Endodermal cell (in vitro differentiated cells): ENCODE data around the gene CORIN. TPM values are rescaled to one million over a fixed set of nuclear protein-coding genes. Genes with fewer than 3 reads are reported as not detected.

Experiments
- DNase-seq: peaks from one replicate; pipeline ENCODE4 v3.0.0-alpha.2; 2017
- H3K27ac ChIP-seq: 2 replicates; pipeline ENCODE4 v1.5.1; 2013; ENCODE audit warnings: mild to moderate bottlenecking, low read depth, low read length, moderate library complexity
- H3K27me3 ChIP-seq: 2 replicates; pipeline ENCODE4 v1.6.1; 2013; ENCODE audit warnings: mild to moderate bottlenecking, low read length, moderate library complexity; ENCODE audit not compliant: insufficient read depth, control insufficient read depth, poor library complexity, severe bottlenecking
- H3K36me3 ChIP-seq: 2 replicates; pipeline ENCODE4 v1.7.0; 2013; ENCODE audit warnings: mild to moderate bottlenecking, low read length, moderate library complexity; ENCODE audit not compliant: control insufficient read depth, insufficient read depth
- H3K4me1 ChIP-seq: one replicate; pipeline ENCODE4 v1.7.0; 2013; ENCODE audit warnings: low read length; ENCODE audit not compliant: control insufficient read depth, insufficient read depth
- H3K4me3 ChIP-seq: 2 replicates; pipeline ENCODE4 v1.5.1; 2013; ENCODE audit warnings: mild to moderate bottlenecking, low read length, moderate library complexity
- H3K9ac ChIP-seq: 2 replicates; pipeline ENCODE4 v1.6.1; 2013; ENCODE audit warnings: mild to moderate bottlenecking, low read length, moderate library complexity; ENCODE audit not compliant: poor library complexity, severe bottlenecking; ENCODE audit errors: extremely low read depth
- H3K9me3 ChIP-seq: 2 replicates; pipeline ENCODE4 v1.6.1; 2013; ENCODE audit warnings: mild to moderate bottlenecking, low read length, moderate library complexity; ENCODE audit not compliant: control insufficient read depth
- H3K27ac Mint-ChIP-seq: 2 replicates; pipeline ENCODE4 v1.8.0; 2020; ENCODE audit warnings: mixed read lengths
- H3K27me3 Mint-ChIP-seq: 2 replicates; pipeline ENCODE4 v1.8.0; 2021; ENCODE audit warnings: mild to moderate bottlenecking, mixed read lengths; ENCODE audit not compliant: insufficient read depth
- H3K36me3 Mint-ChIP-seq: 2 replicates; pipeline ENCODE4 v1.8.0; 2020; ENCODE audit warnings: low read depth, mixed read lengths
- H3K4me1 Mint-ChIP-seq: 2 replicates; pipeline ENCODE4 v1.8.0; 2020; ENCODE audit warnings: mixed read lengths
- H3K4me3 Mint-ChIP-seq: 2 replicates; pipeline ENCODE4 v1.8.0; 2020; ENCODE audit warnings: mild to moderate bottlenecking, moderate library complexity, mixed read lengths
- H3K9me3 Mint-ChIP-seq: 2 replicates; pipeline ENCODE4 v1.8.0; 2020; ENCODE audit warnings: mild to moderate bottlenecking, mixed read lengths
- WGBS, 2 experiments: methylation state at CpG; one replicate each; pipeline versions ENCODE4 v1.1.5 to v1.1.7; 2013; ENCODE audit warnings: missing lambda C conversion rate in 2 of 2, mixed read lengths in 1 of 2; ENCODE audit not compliant: insufficient coverage in 1 of 2, insufficient read length in 1 of 2; 5-methylcytosine and 5-hydroxymethylcytosine counted together
- total RNA-seq, 2 donors: library from RNA; stranded (reverse); fragmentation: NEBNext Ultra II Directional in 1 of 2; extraction: Animal tissue kit (Norgen Biotek cat#: 25700) in 1 of 2; gene quantifications; 2 replicates in 1 of 2; 3 replicates in 1 of 2; pipeline ENCODE4 v1.2.1, GENCODE V29; 2021
- TF ChIP-seq, protein P1 (sequence below): fragments of 200-600 bp; sonication (generic); conservative IDR thresholded peaks from 2 replicates; pipeline ENCODE4 v1.5.0; 2021; ENCODE audit warnings: antibody characterized with exemption, mild to moderate bottlenecking

The CORIN gene
- total RNA-seq, 2 donors from 2014 or later = 0.53 TPM; not detected in 1

DNA sequence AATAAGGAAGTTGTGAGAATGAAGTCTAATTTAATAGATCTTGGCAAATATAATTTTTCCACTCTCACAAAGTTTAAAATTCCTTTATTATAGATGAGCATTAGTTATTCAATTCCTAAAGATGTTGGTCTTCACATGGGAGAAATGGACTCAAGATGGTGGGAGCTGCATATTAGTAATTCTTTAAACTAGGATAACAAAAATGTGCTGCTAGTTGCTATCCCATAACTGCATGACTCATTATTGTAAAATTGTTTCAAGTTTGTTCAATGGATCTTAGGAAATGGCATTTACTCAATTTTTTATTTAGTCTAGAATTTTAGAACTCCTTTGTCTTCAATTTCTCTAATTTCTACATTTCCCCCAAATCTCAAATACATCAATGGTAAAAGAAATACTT is 197.0 kb downstream of the CORIN start:
- H3K4me3 Mint-ChIP-seq = no peak overlapping the region
- TF ChIP-seq, protein P1, sequence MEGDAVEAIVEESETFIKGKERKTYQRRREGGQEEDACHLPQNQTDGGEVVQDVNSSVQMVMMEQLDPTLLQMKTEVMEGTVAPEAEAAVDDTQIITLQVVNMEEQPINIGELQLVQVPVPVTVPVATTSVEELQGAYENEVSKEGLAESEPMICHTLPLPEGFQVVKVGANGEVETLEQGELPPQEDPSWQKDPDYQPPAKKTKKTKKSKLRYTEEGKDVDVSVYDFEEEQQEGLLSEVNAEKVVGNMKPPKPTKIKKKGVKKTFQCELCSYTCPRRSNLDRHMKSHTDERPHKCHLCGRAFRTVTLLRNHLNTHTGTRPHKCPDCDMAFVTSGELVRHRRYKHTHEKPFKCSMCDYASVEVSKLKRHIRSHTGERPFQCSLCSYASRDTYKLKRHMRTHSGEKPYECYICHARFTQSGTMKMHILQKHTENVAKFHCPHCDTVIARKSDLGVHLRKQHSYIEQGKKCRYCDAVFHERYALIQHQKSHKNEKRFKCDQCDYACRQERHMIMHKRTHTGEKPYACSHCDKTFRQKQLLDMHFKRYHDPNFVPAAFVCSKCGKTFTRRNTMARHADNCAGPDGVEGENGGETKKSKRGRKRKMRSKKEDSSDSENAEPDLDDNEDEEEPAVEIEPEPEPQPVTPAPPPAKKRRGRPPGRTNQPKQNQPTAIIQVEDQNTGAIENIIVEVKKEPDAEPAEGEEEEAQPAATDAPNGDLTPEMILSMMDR = no peak
- Histone ChIP-seq H3K36me3 (no peaks in the 10 kb centered on the region), H3K27me3 (no peaks in the 10 kb centered on the region), H3K4me3 (no peak overlapping the region), H3K9ac (no peak overlapping the region), H3K27ac (no peak overlapping the region), H3K4me1 (no peaks in the 10 kb centered on the region), H3K9me3 (peaks cover 10% of the 10 kb centered on the region)
- no peak for DNase-seq
- no peak overlapping the region for H3K27ac Mint-ChIP-seq
- H3K27me3 Mint-ChIP-seq = no peaks in the 10 kb centered on the region
- no peaks in the 10 kb centered on the region for H3K4me1 Mint-ChIP-seq
- peaks cover 29% of the 10 kb centered on the region for H3K9me3 Mint-ChIP-seq
- no peaks in the 10 kb centered on the region for H3K36me3 Mint-ChIP-seq

DNA sequence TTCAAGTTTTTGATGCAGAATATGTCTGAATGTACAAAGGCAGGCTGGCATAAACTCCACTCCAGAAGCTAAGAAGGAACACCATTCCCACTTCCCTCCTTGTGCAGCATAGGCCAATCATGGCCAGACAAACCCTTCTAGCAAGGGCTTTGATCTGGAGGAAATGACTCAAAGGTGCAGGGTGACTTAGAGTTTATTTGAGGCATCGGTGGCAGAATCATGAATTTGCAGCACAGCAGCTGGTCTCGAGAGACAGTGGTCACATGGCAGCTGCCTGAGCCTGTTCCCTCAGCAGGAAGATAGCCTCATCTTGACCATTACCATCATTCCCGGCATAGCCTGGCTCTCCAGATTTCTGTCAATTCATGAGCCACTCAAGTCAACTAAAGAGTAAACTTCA is 198.3 kb downstream of the CORIN start:
- Histone ChIP-seq H3K9me3 (peaks cover 10% of the 10 kb centered on the region), H3K36me3 (no peaks in the 10 kb centered on the region), H3K9ac (no peak overlapping the region), H3K4me1 (no peaks in the 10 kb centered on the region), H3K27me3 (no peaks in the 10 kb centered on the region), H3K27ac (no peak overlapping the region), H3K4me3 (no peak overlapping the region)
- Mint-ChIP-seq H3K36me3 (no peaks in the 10 kb centered on the region), H3K4me1 (no peaks in the 10 kb centered on the region), H3K9me3 (peaks cover 31% of the 10 kb centered on the region), H3K4me3 (no peak overlapping the region), H3K27ac (no peak overlapping the region), H3K27me3 (no peaks in the 10 kb centered on the region)
- 96 to 100% methylated on average over 2 to 3 of the region's 3 CpGs for WGBS, 2 experiments
- no peak for DNase-seq
- TF ChIP-seq, protein P1 = no peak

DNA sequence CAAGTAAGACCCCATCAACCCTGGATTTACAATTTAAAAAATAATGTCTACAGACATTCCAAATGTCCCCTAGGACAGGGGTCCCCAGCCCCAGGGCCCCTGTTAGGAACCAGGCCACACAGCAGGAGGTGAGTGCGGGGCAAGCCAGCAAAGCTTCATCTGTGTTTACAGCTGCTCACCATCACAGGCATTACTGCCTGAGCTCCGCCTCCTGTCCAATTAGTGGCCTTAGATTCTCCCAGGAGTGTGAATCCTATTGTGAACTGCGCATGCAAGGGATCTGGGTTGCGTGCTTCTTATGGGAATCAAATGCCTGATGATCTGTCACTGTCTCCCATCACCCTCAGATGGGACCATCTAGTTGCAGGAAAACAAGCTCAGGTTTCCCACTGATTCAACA is 206.7 kb downstream of the CORIN start:
- Histone ChIP-seq H3K4me1 (no peaks in the 10 kb centered on the region), H3K27ac (no peak overlapping the region), H3K9ac (no peak overlapping the region), H3K4me3 (no peak overlapping the region), H3K27me3 (no peaks in the 10 kb centered on the region), H3K9me3 (no peaks in the 10 kb centered on the region), H3K36me3 (no peaks in the 10 kb centered on the region)
- Mint-ChIP-seq H3K36me3 (no peaks in the 10 kb centered on the region), H3K9me3 (peaks cover 4% of the 10 kb centered on the region), H3K27me3 (no peaks in the 10 kb centered on the region), H3K4me1 (no peaks in the 10 kb centered on the region), H3K4me3 (no peak overlapping the region), H3K27ac (no peak overlapping the region)
- TF ChIP-seq, protein P1 = no peak
- no peak for DNase-seq
- WGBS, 2 experiments = 92 to 94% methylated on average over 4 of the region's 4 CpGs
